ENCODE measurements around the gene FSCN2.
A peak's percentile ranks its signal among the peaks of the same experiment; 100 is the strongest.

Gene FSCN2

DNA sequence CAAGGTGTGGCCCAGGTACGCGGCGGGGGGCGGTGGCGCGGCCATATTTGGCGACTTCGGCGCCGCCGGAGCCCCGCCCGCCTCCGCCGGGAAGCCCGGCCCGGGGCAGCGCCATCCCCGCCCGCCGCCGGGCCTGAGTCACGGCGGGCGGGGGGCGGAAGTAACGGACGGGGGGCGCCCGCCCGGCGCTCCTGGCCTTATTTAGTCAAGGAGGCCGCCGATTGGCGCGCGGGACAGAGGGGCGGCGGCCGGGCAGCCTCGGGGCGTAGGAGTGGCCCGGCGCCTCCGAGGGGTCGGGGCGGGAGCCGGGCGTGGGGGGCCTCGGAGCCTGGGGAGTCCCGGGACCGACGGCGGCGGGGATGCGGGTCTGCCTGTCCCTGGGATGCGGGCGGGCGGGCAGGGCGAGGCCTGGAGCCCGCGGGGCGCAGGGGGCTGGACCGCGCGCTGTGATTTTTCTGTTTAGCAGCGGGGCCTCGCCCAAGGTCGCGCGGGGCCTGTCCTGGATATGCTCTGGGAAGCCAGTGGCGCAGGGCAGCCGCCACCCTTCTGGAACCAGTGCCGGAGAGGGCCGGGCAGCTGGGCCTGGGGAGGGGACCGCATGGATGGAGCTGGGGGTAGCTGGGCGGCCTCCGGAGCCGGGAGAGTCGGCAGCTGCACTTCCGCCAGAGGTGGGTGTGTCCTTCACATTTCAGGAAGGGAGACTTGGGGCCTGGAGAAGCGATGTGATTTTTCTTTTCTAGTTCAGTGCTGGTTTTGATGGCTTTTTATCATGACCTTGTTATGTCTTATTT lies 13.2 kb upstream of the FSCN2 start:
- H3K36me3 Mint-ChIP-seq (ENCODE audit: low read depth) = peaks cover 24% of the 10 kb centered on the region
- peak overlapping the region; percentile 78 for H3K27ac Mint-ChIP-seq
- peak overlapping the region; percentile 80 for H3K4me3 Mint-ChIP-seq
- H3K27me3 Mint-ChIP-seq (ENCODE audit: low read depth) = no peaks in the 10 kb centered on the region
- H3K4me1 Mint-ChIP-seq (ENCODE audit: low read depth) = peaks cover 12% of the 10 kb centered on the region
- H3K9me3 Mint-ChIP-seq = no peaks in the 10 kb centered on the region

DNA sequence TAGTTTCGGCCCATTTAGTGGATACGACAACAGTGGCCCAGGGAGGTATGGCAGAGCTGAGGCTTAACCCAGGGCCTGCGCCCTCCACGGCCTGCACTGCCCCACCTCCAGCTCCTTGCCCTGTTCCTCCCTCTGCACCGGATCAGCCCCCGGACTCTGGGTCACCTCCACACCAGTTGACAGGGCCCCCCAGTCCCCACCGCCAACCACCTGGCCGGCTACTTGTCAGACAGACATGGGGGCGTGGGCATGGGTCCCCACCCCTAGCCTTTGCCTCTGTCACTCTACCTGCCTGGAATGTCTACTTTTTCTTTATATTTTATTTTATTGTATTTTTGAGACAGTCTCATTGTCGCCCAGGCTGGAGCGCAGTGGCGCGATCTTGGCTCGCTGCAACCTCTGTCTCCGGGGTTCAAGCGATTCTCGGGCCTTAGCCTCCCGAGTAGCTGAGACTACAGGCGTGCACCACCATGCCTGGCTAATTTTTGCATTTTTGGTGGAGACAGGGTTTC lies 12.6 kb upstream of the FSCN2 start:
- Mint-ChIP-seq H3K27me3 (ENCODE audit: low read depth) (no peaks in the 10 kb centered on the region), H3K4me3 (peak overlapping the region; percentile 80), H3K36me3 (ENCODE audit: low read depth) (peaks cover 17% of the 10 kb centered on the region), H3K27ac (peak overlapping the region; percentile 78), H3K9me3 (no peaks in the 10 kb centered on the region), H3K4me1 (ENCODE audit: low read depth) (peaks cover 12% of the 10 kb centered on the region)

DNA sequence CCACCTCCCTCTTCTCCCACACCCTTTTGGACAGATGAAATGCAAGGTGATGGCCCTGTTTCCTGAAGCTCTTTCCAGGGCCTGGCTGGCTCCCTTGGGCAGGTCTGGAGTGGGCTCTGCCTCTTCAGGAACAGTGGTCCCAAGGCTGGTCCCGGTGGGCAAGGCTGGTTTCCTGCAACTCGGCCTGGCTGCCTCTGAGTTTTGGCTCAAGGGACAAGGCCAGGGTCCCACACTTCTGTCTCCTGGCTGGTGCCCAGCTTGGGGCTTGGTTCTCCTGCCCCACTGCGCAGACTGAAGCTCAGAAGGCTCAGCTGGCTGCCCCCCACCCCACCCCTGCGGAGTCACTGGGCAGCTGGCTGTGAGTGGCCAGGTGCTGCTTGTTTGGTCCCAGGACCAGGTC lies 11.7 kb upstream of the FSCN2 start:
- peak overlapping the region; percentile 36 for H3K27ac Mint-ChIP-seq
- peaks cover 9% of the 10 kb centered on the region for H3K36me3 Mint-ChIP-seq (ENCODE audit: low read depth)
- H3K27me3 Mint-ChIP-seq (ENCODE audit: low read depth) = peaks cover under 1% of the 10 kb centered on the region
- no peak overlapping the region for H3K4me3 Mint-ChIP-seq
- peaks cover 8% of the 10 kb centered on the region for H3K4me1 Mint-ChIP-seq (ENCODE audit: low read depth)
- no peaks in the 10 kb centered on the region for H3K9me3 Mint-ChIP-seq

- Mint-ChIP-seq H3K27ac (no peak overlapping the region), H3K9me3 (no peaks in the 10 kb centered on the region), H3K4me1 (ENCODE audit: low read depth) (peaks cover 8% of the 10 kb centered on the region), H3K27me3 (ENCODE audit: low read depth) (peaks cover 4% of the 10 kb centered on the region), H3K36me3 (ENCODE audit: low read depth) (peaks cover 3% of the 10 kb centered on the region), H3K4me3 (no peak overlapping the region)
These were observed 11.2 kb upstream of the FSCN2 start for GRCh38 chr17:81517009-81517338.

DNA sequence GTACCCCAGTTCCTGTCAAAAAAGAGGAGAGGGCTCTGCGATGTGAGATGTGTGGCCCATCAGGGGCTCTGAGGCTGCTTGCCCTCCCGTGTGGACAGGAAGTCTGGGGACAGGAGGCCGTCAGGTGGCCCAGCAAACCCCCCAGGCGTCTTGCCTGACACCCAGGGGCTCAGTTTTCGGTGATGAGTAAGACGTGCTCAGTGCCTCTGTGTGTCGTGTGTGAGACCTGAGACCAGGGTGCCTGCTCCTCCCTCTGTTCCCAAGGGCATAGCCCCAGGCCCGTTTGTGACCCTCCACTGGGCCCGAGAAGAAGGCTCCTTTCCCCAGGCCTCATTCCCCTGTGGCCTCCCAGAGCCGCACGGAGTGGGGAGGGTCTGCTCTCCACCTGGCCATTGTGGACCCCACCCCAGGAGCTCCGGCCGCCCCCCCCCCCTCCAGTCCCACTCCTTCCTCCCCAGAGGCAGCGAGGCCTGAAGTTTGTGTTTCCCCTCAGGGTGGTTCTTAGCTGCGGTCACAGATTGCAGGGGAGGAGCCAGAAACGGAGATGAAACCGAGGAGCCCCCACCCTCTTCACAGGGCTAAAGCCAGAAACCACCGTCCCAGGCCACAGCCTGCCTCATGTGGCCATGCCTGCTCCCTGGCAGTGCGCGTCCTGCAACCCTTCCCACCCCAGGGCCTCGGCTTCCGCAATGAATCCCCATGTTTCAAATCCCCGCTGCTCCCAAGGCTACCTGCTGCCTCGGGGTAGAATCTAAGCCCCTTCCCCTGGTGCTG lies 10.7 kb upstream of the FSCN2 start:
- Mint-ChIP-seq H3K4me3 (no peak overlapping the region), H3K9me3 (no peaks in the 10 kb centered on the region), H3K4me1 (ENCODE audit: low read depth) (peaks cover 8% of the 10 kb centered on the region), H3K36me3 (ENCODE audit: low read depth) (no peaks in the 10 kb centered on the region), H3K27ac (peak overlapping the region; percentile 34), H3K27me3 (ENCODE audit: low read depth) (peaks cover 8% of the 10 kb centered on the region)

DNA sequence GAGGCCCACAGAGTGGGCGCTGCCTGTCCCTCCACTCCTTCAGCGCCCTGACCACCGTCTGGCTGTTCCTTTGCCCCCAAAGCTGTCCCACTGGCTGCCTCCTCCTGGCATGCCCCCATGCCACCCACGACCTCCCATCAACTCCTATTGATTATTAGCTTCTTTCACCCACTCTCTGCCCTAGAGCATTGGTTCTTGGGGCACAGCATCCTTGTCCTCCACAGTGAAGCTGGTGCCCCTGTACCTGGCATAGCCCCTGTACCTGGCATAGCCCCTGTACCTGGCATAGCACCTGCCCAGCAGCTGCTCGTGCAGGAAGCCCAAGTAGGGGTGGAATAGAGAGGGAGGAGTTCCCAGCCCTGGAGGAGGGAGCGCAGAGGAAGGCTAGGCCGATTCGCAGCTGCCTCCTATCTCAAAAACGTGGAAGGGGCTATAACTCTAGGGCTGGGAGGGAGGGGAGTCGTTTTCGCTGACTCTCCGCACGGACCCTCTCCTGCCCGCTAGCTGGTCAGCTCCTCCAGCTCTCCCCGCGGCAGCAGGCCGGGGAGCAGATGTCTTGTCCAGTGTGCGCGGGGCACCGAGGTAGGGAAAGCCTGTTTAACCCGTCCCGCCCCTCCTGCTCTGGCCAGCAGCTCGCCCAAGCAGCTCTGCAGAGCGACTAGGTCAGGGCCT lies 9.9 kb upstream of the FSCN2 start:
- H3K9me3 Mint-ChIP-seq = no peaks in the 10 kb centered on the region
- peaks cover 8% of the 10 kb centered on the region for H3K4me1 Mint-ChIP-seq (ENCODE audit: low read depth)
- H3K4me3 Mint-ChIP-seq = peak overlapping the region; percentile 27
- peaks cover 12% of the 10 kb centered on the region for H3K27me3 Mint-ChIP-seq (ENCODE audit: low read depth)
- H3K27ac Mint-ChIP-seq = peak overlapping the region; percentile 34
- H3K36me3 Mint-ChIP-seq (ENCODE audit: low read depth) = no peaks in the 10 kb centered on the region

- Mint-ChIP-seq H3K36me3 (ENCODE audit: low read depth) (no peaks in the 10 kb centered on the region), H3K27me3 (ENCODE audit: low read depth) (peaks cover 12% of the 10 kb centered on the region), H3K9me3 (no peaks in the 10 kb centered on the region), H3K4me1 (ENCODE audit: low read depth) (peaks cover 8% of the 10 kb centered on the region), H3K4me3 (no peak overlapping the region), H3K27ac (no peak overlapping the region)
These were observed 9.3 kb upstream of the FSCN2 start for GRCh38 chr17:81518785-81519283.

DNA sequence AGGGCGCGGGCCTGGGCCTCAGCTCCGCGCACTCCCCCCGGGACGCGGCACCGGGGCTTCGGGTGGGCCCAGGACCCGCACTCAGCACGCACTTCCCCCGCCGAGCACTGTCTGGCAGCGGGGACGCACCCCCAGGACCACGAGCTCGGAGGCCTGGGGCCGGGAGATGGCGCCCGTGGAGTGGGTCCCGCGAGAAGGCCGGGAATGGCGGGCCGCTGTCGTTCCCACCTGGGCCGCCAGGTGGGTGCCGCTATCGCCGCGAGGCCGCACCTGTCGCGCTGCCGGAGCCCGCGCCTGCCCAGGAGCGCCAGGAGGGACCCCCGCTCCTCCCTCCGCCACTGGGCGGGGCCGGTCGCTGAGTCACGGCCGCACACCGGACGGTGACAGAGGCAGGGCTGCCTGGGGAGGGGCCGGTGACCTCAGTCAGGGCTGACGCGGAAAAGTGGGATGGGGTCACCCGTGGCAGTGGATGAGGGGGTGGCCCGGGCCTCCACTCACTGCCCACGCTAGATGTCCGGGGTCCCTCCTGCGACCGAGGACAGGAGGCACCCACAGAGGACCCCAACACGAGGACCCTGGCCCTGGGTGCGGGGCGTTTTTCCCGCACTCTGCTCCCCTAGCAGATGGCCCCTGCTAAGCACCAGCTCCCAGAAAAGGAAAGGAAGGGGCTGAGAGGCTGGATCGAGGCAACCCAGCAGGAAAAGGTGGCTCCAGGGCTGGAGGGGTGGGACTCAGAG lies 8.7 kb upstream of the FSCN2 start:
- peaks cover 12% of the 10 kb centered on the region for H3K27me3 Mint-ChIP-seq (ENCODE audit: low read depth)
- H3K36me3 Mint-ChIP-seq (ENCODE audit: low read depth) = no peaks in the 10 kb centered on the region
- H3K27ac Mint-ChIP-seq = no peak overlapping the region
- no peak overlapping the region for H3K4me3 Mint-ChIP-seq
- H3K9me3 Mint-ChIP-seq = no peaks in the 10 kb centered on the region
- H3K4me1 Mint-ChIP-seq (ENCODE audit: low read depth) = peaks cover 8% of the 10 kb centered on the region

DNA sequence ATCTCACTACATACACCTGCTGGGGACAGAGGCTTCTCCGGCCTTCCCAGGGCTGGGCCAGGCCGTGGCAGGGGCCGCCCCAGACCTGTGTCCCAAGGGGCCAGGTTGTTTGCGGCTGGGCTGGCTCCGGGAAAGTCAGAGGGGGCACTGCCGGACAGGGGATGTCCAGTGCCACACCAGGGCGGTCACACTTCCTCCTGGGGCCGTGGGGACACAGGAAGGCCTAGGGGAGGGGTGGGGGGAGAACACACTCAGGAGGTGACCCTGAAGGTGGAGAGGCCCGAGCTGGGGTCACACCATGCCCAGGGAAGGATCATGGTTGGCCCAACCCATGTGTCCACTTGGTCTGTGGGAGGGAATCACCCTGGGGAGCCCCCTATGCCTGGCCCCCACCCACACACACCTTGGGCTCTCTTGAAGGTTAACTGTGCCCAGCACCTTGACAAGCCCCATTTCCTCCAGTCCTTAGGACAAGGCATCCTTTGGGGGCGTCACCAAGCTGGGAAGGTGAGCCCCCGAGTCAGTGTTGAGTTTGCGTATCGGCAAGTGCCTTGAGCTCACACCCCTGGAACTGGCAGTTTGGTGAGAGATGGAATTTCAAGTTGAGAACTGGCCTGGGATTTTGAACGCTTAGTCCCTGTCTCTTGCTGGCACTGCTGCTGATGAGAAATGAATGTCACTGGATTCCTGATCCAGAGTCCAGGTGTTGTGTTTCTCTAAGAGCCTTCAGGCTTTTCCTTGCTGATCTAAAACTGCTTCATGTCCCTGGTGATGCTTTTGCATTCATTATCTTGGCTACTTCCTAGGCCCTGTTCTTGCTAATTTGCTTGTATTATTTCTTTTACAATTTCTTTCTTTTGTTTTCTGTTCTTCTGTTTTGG lies 7.9 kb upstream of the FSCN2 start:
- Mint-ChIP-seq H3K4me1 (ENCODE audit: low read depth) (peaks cover 8% of the 10 kb centered on the region), H3K27ac (no peak overlapping the region), H3K36me3 (ENCODE audit: low read depth) (no peaks in the 10 kb centered on the region), H3K9me3 (no peaks in the 10 kb centered on the region), H3K27me3 (ENCODE audit: low read depth) (peaks cover 12% of the 10 kb centered on the region), H3K4me3 (peak overlapping the region; percentile 19)

- Mint-ChIP-seq H3K4me1 (ENCODE audit: low read depth) (peaks cover 3% of the 10 kb centered on the region), H3K4me3 (no peak overlapping the region), H3K27me3 (ENCODE audit: low read depth) (peaks cover 12% of the 10 kb centered on the region), H3K36me3 (ENCODE audit: low read depth) (no peaks in the 10 kb centered on the region), H3K27ac (no peak overlapping the region), H3K9me3 (no peaks in the 10 kb centered on the region)
These were observed 5.4 kb upstream of the FSCN2 start for GRCh38 chr17:81522491-81523401.

- Mint-ChIP-seq H3K4me1 (ENCODE audit: low read depth) (no peaks in the 10 kb centered on the region), H3K9me3 (no peaks in the 10 kb centered on the region), H3K36me3 (ENCODE audit: low read depth) (no peaks in the 10 kb centered on the region), H3K4me3 (no peak overlapping the region), H3K27ac (no peak overlapping the region), H3K27me3 (ENCODE audit: low read depth) (peaks cover 12% of the 10 kb centered on the region)
These were observed 4.7 kb upstream of the FSCN2 start for GRCh38 chr17:81523402-81524038.

Measured in T-helper 1 cell treated with Interleukin-12 subunit alpha and Interleukin-12 subunit beta and Interleukin-4 antibody, amounts not matched to agents 30 μg/mL and 1 μg/mL, for 36 hours (primary cell).